Progenitor cell of endocrine pancreas (in vitro differentiated cells): ENCODE results near the gene GUCY1A2. TPM values are rescaled to one million over a fixed set of nuclear protein-coding genes. Genes with fewer than 3 reads are reported as not detected.

Experiments
- DNase-seq: peaks from one replicate; pipeline ENCODE4 v3.0.0; 2021; ENCODE audit warnings: low spot score; ENCODE audit not compliant: unreplicated experiment
- H3K27ac Mint-ChIP-seq: 2 replicates; pipeline ENCODE4 v1.8.0; 2021; ENCODE audit warnings: mild to moderate bottlenecking, moderate library complexity, mixed read lengths
- H3K27me3 Mint-ChIP-seq: 2 replicates; pipeline ENCODE4 v1.8.0; 2021; ENCODE audit warnings: mixed read lengths
- H3K36me3 Mint-ChIP-seq: 2 replicates; pipeline ENCODE4 v1.8.0; 2022; ENCODE audit warnings: mixed read lengths; ENCODE audit not compliant: insufficient read depth
- H3K4me1 Mint-ChIP-seq: 2 replicates; pipeline ENCODE4 v1.8.0; 2021; ENCODE audit warnings: low read depth, mixed read lengths
- H3K4me3 Mint-ChIP-seq: 2 replicates; pipeline ENCODE4 v1.8.0; 2021; ENCODE audit warnings: low read depth, mild to moderate bottlenecking, moderate library complexity, mixed read lengths
- H3K9me3 Mint-ChIP-seq: 2 replicates; pipeline ENCODE4 v1.8.0; 2021; ENCODE audit warnings: low read depth, mixed read lengths
- CTCF ChIP-seq: fragments of 200-600 bp; sonication (generic); IDR thresholded peaks from one replicate; pipeline ENCODE4 v1.5.0; 2021; ENCODE audit warnings: antibody characterized with exemption, mild to moderate bottlenecking; ENCODE audit not compliant: unreplicated experiment
- total RNA-seq: library from RNA; stranded (reverse); gene quantifications from 2 replicates; pipeline ENCODE4 v1.2.1, GENCODE V29; 2021

GUCY1A2 gene
- total RNA-seq, 1 donor from 2014 or later: 38.5 TPM

- peaks cover 27% of the 10 kb centered on the region for H3K36me3 Mint-ChIP-seq
- no peak for DNase-seq
- H3K27ac Mint-ChIP-seq: no peak overlapping the region
- no peaks in the 10 kb centered on the region for H3K4me1 Mint-ChIP-seq
- H3K9me3 Mint-ChIP-seq: peaks cover 17% of the 10 kb centered on the region
- no peak for TF ChIP-seq CTCF
- H3K27me3 Mint-ChIP-seq: no peaks in the 10 kb centered on the region
- no peak overlapping the region for H3K4me3 Mint-ChIP-seq
Observed at GRCh38 chr11:106852779-106853178, 165.5 kb downstream of the GUCY1A2 start.

GRCh38 chr11:106848526-106848925 is 169.8 kb downstream of the GUCY1A2 start:
- TF ChIP-seq CTCF: no peak
- H3K4me1 Mint-ChIP-seq: no peaks in the 10 kb centered on the region
- no peak for DNase-seq
- H3K36me3 Mint-ChIP-seq: peaks cover 12% of the 10 kb centered on the region
- peaks cover 14% of the 10 kb centered on the region for H3K9me3 Mint-ChIP-seq
- H3K4me3 Mint-ChIP-seq: no peak overlapping the region
- no peak overlapping the region for H3K27ac Mint-ChIP-seq
- H3K27me3 Mint-ChIP-seq: no peaks in the 10 kb centered on the region

- no peak for DNase-seq
- Mint-ChIP-seq H3K9me3 (no peaks in the 10 kb centered on the region), H3K4me1 (no peaks in the 10 kb centered on the region), H3K27me3 (no peaks in the 10 kb centered on the region), H3K27ac (no peak overlapping the region), H3K4me3 (no peak overlapping the region), H3K36me3 (peaks cover 4% of the 10 kb centered on the region)
- TF ChIP-seq CTCF: no peak
Observed at GRCh38 chr11:106842134-106842533, 176.1 kb downstream of the GUCY1A2 start.

GRCh38 chr11:106840947-106841346 is 177.3 kb downstream of the GUCY1A2 start:
- H3K4me1 Mint-ChIP-seq: no peaks in the 10 kb centered on the region
- no peak overlapping the region for H3K27ac Mint-ChIP-seq
- peaks cover 4% of the 10 kb centered on the region for H3K36me3 Mint-ChIP-seq
- no peak for DNase-seq
- H3K27me3 Mint-ChIP-seq: no peaks in the 10 kb centered on the region
- no peaks in the 10 kb centered on the region for H3K9me3 Mint-ChIP-seq
- TF ChIP-seq CTCF: no peak
- no peak overlapping the region for H3K4me3 Mint-ChIP-seq

GRCh38 chr11:106840146-106840545 is 178.1 kb downstream of the GUCY1A2 start:
- Mint-ChIP-seq H3K27ac (no peak overlapping the region), H3K9me3 (no peaks in the 10 kb centered on the region), H3K36me3 (peaks cover 2% of the 10 kb centered on the region), H3K4me1 (no peaks in the 10 kb centered on the region), H3K4me3 (no peak overlapping the region), H3K27me3 (no peaks in the 10 kb centered on the region)
- DNase-seq: no peak
- no peak for TF ChIP-seq CTCF
